HepG2 (cell line): ENCODE data around the gene TTC39C. TPM values are rescaled to one million over a fixed set of nuclear protein-coding genes. Genes with fewer than 3 reads are reported as not detected.
A peak's percentile ranks its signal among the peaks of the same experiment; 100 is the strongest.

Source experiments
- FOXA3 ChIP-seq: IDR thresholded peaks from 2 replicates; pipeline ENCODE4 v1.6.1; 2016; ENCODE audit warnings: missing genetic modification reagents, missing compliant biosample characterization
- FOXP1 ChIP-seq, 2 experiments: fragments of 450-650 bp in 1 of 2; IDR thresholded peaks; 2 replicates each; pipeline ENCODE4 v1.6.1; 2017 to 2018; ENCODE audit warnings: antibody characterized with exemption in 1 of 2
- IKZF4 ChIP-seq: sonication (generic); formaldehyde crosslinking; IDR thresholded peaks from 2 replicates; pipeline ENCODE4 v1.5.1; 2020; ENCODE audit warnings: borderline replicate concordance, mild to moderate bottlenecking, low read depth, missing genetic modification reagents; ENCODE audit errors: not compliant biosample characterization
- KDM3A ChIP-seq: IDR thresholded peaks from 2 replicates; pipeline ENCODE4 v1.6.1; 2018; ENCODE audit warnings: low read depth, missing compliant biosample characterization
- KLF15 ChIP-seq: sonication (generic); formaldehyde crosslinking; IDR thresholded peaks from 2 replicates; pipeline ENCODE4 v1.8.1; 2023; ENCODE audit warnings: borderline replicate concordance, mild to moderate bottlenecking, inconsistent platforms, missing genetic modification reagents, mixed read lengths
- MLLT10 ChIP-seq: sonication (generic); formaldehyde crosslinking; IDR thresholded peaks from 2 replicates; pipeline ENCODE4 v1.4.0; 2020; ENCODE audit warnings: missing genetic modification reagents
- PCBP2 ChIP-seq: fragments of 200-400 bp; formaldehyde crosslinking; optimal IDR thresholded peaks from 2 replicates; pipeline ENCODE3; 2018; ENCODE audit warnings: low read length, low read depth; ENCODE audit not compliant: poor library complexity, severe bottlenecking
- ZNF274 ChIP-seq: sonication (generic); formaldehyde crosslinking; IDR thresholded peaks from 2 replicates; pipeline ENCODE4 v1.5.1; 2020; ENCODE audit warnings: mild to moderate bottlenecking, missing genetic modification reagents
- ZNF431 ChIP-seq: sonication (generic); formaldehyde crosslinking; IDR thresholded peaks from 2 replicates; pipeline ENCODE4 v1.9.0; 2022; ENCODE audit warnings: missing genetic modification reagents, low read depth, mild to moderate bottlenecking, borderline replicate concordance
- ZNF607 ChIP-seq: sonication (generic); formaldehyde crosslinking; IDR thresholded peaks from 2 replicates; pipeline ENCODE4 v1.5.1; 2020; ENCODE audit warnings: missing genetic modification reagents, mild to moderate bottlenecking, borderline replicate concordance
- polyA plus RNA-seq, 8 experiments: library from polyadenylated mRNA; depleted of rRNA in 3 of 8; stranded (reverse) in 7 of 8; unstranded in 1 of 8; fragments of >200 nt; fragmentation: Illumina TruSeq in 4 of 8; extraction: Trizol in 4 of 8; gene quantifications; 2 replicates each; pipeline versions ENCODE4 v1.2.1 to v1.2.3, GENCODE V29; 2011 to 2016; ENCODE audit warnings: low read depth in 4 of 8, missing spikeins in 1 of 8, mixed read lengths in 1 of 8; ENCODE audit not compliant: insufficient read depth in 1 of 8
- total RNA-seq, 5 experiments: library from RNA; depleted of rRNA; stranded (reverse); fragments of >200 nt; fragmentation: Illumina TruSeq; extraction: Trizol; gene quantifications; 2 replicates each; pipeline ENCODE4 v1.2.3, GENCODE V29; 2016; ENCODE audit warnings: low read depth in 1 of 5
- TF ChIP-seq, protein P1 (sequence below): sonication (generic); formaldehyde crosslinking; IDR thresholded peaks from 2 replicates; pipeline ENCODE4 v1.4.0; 2020; ENCODE audit warnings: mild to moderate bottlenecking, missing genetic modification reagents
- TF ChIP-seq, protein P2 (sequence below): sonication (generic); formaldehyde crosslinking; IDR thresholded peaks from 2 replicates; pipeline ENCODE4 v1.4.0; 2020; ENCODE audit warnings: missing genetic modification reagents, mild to moderate bottlenecking, borderline replicate concordance
- TF ChIP-seq, protein P3 (sequence below): sonication (generic); formaldehyde crosslinking; IDR thresholded peaks from 2 replicates; pipeline ENCODE4 v1.8.1; 2023; ENCODE audit warnings: mild to moderate bottlenecking, missing genetic modification reagents

TTC39C gene
- total and polyA plus RNA-seq, 2 of the 13 experiments (the other 11 are each of a cell fraction or from before 2014, with no cell fraction given), result 19.1 to 25.9 TPM

DNA sequence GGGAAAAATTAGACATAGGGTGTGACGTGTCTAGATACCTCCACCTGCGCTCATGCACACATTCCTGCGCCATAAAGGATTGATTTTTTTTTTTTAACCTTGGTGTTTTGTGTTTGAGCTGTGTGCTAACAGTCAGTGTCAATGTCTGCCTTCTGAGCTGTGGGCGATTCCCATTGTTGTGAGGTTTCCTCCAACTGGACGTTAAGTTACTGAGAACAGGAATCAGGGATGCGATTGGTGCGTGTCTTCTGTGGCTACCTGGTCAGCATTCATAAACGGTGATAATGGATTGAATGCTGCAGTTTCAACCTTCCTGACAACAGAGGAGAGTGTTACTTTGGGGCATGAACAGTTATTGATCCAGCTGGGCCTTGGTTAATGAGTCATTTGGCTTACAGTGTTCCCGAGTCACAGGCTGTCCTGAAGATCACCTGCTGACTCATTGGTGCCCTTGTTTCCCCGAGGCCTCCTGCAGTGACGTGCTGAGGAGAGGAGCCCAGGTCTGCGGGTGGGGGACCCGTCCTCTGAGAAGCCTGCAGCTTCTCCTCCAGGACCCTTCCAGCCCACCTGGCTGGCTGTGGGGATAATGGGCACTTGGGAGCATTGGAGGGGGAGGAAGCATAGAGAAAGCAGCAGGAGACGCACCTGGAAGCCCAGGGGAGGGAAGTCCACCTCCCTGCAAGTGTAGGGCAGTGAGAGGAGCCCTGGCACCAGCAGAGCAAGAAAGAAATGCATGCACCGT, 98.5 kb downstream of the TTC39C start (continued):
- TF ChIP-seq, protein P1, sequence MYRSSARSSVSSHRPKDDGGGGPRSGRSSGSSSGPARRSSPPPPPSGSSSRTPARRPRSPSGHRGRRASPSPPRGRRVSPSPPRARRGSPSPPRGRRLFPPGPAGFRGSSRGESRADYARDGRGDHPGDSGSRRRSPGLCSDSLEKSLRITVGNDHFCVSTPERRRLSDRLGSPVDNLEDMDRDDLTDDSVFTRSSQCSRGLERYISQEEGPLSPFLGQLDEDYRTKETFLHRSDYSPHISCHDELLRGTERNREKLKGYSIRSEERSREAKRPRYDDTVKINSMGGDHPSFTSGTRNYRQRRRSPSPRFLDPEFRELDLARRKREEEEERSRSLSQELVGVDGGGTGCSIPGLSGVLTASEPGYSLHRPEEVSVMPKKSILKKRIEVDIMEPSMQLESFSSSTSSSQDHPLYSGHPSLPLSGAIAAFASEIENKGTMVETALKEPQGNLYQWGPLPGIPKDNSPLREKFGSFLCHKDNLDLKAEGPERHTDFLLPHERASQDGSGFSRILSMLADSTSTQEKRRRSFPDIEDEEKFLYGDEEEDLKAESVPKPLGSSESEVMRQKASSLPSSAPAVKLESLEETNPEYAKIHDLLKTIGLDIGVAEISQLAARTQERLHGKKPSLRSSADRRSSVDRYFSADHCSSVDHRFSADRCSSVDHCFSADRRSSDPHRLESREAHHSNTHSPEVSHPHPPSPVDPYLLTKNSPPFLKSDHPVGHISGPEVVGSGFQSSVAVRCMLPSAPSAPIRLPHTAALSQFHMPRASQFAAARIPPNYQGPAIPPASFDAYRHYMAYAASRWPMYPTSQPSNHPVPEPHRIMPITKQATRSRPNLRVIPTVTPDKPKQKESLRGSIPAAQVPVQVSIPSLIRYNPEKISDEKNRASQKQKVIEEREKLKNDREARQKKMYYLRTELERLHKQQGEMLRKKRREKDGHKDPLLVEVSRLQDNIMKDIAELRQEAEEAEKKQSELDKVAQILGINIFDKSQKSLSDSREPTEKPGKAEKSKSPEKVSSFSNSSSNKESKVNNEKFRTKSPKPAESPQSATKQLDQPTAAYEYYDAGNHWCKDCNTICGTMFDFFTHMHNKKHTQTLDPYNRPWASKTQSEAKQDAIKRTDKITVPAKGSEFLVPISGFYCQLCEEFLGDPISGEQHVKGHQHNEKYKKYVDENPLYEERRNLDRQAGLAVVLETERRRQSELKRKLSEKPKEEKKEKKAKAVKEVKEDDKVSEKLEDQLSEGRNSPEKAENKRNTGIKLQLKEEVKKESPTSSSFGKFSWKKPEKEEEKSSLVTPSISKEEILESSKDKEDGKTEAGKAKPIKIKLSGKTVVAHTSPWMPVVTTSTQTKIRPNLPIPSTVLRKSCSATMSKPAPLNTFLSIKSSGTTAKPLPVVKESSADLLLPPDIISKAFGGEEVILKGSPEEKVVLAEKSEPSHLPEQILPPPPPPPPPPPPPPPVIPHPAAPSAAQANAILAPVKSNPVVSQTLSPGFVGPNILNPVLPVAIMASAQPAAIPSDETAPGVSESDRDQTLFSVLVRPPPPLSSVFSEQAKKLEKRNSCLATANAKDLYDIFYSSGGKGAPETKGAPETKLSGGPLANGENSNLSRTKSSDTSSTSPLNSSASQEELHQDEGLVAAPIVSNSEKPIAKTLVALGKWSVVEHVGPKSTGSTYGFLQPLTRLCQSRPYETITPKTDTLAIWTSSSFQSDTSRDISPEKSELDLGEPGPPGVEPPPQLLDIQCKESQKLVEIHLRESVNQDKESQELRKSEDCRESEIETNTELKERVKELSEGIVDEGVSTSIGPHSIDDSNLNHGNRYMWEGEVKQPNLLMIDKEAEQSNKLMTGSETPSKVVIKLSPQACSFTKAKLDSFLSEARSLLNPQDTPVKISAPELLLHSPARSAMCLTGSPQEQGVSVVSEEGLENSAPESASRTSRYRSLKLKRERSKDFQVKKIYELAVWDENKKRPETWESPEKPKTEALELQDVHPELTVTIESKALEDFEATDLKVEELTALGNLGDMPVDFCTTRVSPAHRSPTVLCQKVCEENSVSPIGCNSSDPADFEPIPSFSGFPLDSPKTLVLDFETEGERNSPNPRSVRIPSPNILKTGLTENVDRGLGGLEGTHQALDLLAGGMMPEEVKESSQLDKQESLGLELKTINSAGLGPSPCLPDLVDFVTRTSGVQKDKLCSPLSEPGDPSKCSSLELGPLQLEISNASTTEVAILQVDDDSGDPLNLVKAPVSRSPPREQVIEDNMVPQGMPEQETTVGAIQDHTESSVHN (CRISPR knock-in tag), result no peak
- no peak for TF ChIP-seq KLF15 (CRISPR knock-in tag)
- no peak for TF ChIP-seq MLLT10
- TF ChIP-seq FOXP1 (IDR thresholded peaks at IDR 0.05), result peak; percentile 72
- peak; percentile 72 for TF ChIP-seq FOXP1 (CRISPR knock-in tag; IDR thresholded peaks at IDR 0.05)
- TF ChIP-seq ZNF431, result peak; percentile 80
- TF ChIP-seq, protein P2, sequence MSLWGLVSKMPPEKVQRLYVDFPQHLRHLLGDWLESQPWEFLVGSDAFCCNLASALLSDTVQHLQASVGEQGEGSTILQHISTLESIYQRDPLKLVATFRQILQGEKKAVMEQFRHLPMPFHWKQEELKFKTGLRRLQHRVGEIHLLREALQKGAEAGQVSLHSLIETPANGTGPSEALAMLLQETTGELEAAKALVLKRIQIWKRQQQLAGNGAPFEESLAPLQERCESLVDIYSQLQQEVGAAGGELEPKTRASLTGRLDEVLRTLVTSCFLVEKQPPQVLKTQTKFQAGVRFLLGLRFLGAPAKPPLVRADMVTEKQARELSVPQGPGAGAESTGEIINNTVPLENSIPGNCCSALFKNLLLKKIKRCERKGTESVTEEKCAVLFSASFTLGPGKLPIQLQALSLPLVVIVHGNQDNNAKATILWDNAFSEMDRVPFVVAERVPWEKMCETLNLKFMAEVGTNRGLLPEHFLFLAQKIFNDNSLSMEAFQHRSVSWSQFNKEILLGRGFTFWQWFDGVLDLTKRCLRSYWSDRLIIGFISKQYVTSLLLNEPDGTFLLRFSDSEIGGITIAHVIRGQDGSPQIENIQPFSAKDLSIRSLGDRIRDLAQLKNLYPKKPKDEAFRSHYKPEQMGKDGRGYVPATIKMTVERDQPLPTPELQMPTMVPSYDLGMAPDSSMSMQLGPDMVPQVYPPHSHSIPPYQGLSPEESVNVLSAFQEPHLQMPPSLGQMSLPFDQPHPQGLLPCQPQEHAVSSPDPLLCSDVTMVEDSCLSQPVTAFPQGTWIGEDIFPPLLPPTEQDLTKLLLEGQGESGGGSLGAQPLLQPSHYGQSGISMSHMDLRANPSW (CRISPR knock-in tag), result no peak
- peak; percentile 83 for TF ChIP-seq FOXA3 (CRISPR knock-in tag)
- TF ChIP-seq, protein P3, sequence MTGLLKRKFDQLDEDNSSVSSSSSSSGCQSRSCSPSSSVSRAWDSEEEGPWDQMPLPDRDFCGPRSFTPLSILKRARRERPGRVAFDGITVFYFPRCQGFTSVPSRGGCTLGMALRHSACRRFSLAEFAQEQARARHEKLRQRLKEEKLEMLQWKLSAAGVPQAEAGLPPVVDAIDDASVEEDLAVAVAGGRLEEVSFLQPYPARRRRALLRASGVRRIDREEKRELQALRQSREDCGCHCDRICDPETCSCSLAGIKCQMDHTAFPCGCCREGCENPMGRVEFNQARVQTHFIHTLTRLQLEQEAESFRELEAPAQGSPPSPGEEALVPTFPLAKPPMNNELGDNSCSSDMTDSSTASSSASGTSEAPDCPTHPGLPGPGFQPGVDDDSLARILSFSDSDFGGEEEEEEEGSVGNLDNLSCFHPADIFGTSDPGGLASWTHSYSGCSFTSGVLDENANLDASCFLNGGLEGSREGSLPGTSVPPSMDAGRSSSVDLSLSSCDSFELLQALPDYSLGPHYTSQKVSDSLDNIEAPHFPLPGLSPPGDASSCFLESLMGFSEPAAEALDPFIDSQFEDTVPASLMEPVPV (CRISPR knock-in tag), result peak; percentile 74; the same call in 1 of the 2 replicates
- TF ChIP-seq KDM3A, result no peak
- no peak for TF ChIP-seq PCBP2
- 0 out of 2 replicates have a peak, but pooled peaks have one; percentile 41 for TF ChIP-seq ZNF274 (CRISPR knock-in tag)
- TF ChIP-seq ZNF607, result peak; percentile 52; the same call in 1 of the 2 replicates
- no peak for TF ChIP-seq IKZF4 (CRISPR knock-in tag)
